VCaP (cell line): ENCODE data around the gene CFAP299.

Experiments used
- H3K27ac ChIP-seq: fragments of 450-650 bp; 2 replicates; pipeline ENCODE4 v1.5.1; 2017
- TF ChIP-seq, protein P1 (sequence below): fragments of 450-650 bp; conservative IDR thresholded peaks from 2 replicates; pipeline ENCODE4 v1.5.1; 2017; ENCODE audit warnings: mild to moderate bottlenecking, moderate library complexity

The CFAP299 gene

DNA sequence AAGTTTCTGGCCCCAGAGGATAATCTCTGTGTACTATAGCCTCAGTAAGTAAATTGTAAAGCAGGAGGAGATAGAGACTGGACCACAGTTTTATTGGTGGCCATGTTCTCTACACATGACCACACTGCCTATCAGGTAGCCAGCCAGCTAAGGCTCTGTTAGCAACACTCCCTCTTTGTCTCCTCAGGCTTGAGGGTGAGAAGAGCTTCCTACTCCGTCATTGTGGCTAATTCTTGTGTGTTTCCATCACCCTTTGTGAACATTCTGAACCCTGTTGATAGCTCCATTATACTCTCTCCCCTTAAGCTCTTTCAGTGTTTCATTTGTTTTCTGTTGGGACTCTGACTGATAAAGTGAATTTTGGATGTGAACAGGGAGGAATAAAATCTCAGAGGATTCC, 233.4 kb downstream of the CFAP299 start:
- TF ChIP-seq, protein P1, sequence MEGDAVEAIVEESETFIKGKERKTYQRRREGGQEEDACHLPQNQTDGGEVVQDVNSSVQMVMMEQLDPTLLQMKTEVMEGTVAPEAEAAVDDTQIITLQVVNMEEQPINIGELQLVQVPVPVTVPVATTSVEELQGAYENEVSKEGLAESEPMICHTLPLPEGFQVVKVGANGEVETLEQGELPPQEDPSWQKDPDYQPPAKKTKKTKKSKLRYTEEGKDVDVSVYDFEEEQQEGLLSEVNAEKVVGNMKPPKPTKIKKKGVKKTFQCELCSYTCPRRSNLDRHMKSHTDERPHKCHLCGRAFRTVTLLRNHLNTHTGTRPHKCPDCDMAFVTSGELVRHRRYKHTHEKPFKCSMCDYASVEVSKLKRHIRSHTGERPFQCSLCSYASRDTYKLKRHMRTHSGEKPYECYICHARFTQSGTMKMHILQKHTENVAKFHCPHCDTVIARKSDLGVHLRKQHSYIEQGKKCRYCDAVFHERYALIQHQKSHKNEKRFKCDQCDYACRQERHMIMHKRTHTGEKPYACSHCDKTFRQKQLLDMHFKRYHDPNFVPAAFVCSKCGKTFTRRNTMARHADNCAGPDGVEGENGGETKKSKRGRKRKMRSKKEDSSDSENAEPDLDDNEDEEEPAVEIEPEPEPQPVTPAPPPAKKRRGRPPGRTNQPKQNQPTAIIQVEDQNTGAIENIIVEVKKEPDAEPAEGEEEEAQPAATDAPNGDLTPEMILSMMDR = no peak
- H3K27ac ChIP-seq = no peak overlapping the region

DNA sequence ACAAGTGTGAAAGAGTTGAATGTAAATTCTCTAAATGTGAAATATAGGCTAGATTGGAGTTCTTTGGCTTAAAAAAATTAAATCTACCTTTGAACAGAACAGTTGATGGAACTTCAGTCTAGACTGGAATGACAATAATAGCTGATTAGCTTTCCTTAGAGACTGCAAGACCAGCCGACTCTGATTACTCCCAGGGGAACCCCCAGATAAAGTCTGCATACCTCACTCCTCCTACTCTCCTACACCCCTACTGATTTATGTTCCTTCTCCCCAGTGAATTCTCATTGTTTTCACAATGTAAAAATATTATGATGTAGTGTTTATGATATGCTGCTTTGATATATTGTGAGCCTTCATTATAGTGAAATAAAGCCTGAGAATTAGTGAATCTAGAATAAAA, 241.3 kb downstream of the CFAP299 start:
- TF ChIP-seq, protein P1 = no peak
- no peak overlapping the region for H3K27ac ChIP-seq

DNA sequence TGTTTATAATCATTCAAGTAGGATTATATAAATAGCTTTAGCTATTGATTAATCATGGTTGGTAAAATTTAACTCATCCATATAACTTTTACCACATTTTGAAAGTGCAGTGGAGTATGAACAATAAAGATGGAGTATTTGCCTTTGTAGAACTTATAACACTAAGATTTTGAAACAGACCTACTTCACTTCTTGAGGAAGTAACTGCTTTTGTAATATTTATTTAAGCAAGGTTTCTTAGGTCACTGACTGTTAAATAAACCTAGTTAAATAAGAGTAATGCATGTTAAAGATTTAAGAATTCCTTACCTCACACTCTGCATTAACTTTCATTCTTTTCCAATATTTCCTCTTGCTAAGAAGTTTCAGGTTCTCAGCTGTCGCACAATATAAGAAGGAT, 242.5 kb downstream of the CFAP299 start:
- TF ChIP-seq, protein P1 = no peak
- H3K27ac ChIP-seq = no peak overlapping the region

DNA sequence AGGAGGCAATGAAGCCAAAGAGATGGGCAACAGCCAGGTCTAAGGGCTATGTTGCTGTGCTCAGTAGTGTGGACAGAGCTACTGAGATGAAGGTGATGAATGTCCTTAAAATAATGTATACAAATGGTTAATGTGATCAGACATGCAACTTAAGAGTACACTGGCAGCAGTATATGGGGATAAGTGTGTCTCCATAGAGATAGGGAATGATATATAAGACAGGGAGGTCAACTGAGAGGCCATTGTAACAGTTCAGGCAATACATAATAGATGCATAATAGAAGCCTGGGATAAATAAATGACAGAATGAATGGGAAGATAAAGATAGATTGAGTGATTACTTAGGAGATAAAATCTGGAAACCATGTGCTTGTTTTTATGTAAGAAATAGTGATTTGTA, 250.0 kb downstream of the CFAP299 start:
- TF ChIP-seq, protein P1 = no peak
- H3K27ac ChIP-seq = no peak overlapping the region

DNA sequence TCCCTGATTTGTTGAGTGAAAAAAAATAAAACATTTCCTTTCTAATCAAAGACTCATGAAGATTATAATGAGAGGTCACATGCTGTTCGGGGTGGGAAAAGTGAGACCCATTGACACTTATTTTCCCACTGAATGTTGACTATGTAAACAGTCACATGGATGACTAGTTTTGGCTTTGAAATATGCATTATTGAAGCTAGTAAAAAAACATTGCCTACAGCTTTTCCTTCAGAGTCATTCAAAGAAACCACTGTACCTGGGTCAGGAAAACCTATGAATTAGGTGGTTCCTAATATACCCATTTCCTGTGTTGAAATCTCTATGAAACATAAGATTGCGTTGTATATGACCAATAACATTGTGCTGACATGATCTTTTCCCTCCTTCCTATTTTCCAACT, 251.2 kb downstream of the CFAP299 start:
- TF ChIP-seq, protein P1 = no peak
- H3K27ac ChIP-seq = no peak overlapping the region

DNA sequence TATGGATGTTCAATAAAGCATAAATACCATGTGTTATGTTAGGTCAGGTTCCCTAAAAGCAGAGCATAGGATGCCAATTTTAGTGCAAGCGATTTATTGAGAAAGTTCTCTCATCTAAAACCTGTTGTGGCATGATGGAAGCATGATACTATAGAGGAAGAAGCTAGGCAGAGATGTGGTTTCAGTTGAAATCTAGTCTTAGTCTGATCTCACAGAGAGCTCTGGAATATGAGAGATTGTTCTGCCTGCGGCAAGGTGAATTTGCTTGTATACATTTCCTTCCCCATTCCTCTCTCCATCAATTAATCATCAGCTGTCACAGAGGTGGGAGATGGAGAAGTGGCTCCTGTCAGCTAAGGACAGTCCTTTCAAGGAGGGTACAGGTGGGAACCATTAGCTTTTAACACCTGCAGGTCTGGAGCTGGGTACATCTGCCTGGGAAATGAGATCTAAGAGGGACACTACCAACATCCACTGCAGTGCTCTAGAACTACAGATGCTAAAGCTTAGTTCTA, 252.4 kb downstream of the CFAP299 start:
- no peak overlapping the region for H3K27ac ChIP-seq
- TF ChIP-seq, protein P1 = no peak

DNA sequence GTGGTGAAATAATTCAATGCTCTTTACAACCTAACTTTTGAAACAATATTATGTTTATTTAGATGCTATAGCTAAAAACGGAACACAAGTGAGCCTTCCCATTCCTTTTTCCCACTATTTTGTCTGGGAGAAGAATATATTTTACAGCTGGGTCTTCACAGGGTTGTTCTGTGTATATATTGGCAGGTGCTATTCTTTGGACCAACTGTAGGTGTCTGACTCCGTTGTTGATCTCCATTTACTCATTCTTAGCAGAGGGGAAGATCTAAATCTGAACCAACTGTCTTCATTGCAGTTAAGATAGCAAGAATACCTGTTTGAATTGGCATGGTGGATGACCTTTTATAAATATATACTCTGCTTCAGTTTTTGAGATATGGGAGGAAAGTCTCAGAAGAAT, 257.4 kb downstream of the CFAP299 start:
- H3K27ac ChIP-seq = no peak overlapping the region
- TF ChIP-seq, protein P1 = peak; percentile 61

DNA sequence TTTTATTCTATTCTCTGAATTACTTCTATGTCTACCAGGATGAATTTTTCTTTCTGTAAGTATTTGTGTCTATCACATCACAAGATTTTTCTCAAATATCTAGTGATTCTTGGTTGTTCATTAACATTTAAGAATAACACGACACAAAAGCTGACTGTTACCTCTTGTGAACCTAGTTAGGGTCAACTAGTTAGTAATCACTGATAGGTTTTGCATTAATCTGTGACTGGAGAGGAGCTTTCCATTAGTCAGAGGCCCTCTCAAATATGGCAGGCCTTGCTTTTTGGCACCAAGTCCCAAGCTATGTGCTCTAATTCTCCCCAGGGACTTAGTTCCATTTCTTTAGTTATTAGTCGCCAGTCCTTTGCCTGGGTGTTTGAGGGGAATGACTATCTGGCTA, 259.2 kb downstream of the CFAP299 start:
- H3K27ac ChIP-seq = no peak overlapping the region
- TF ChIP-seq, protein P1 = no peak
